Parathyroid adenoma (tissue), 2 donors: Measurements from ENCODE around the gene ACYP1.
A peak's percentile ranks its signal among the peaks of the same experiment; 100 is the strongest.

Experiments
- H2AFZ ChIP-seq: fragments of 300-600 bp; sonication (generic); one replicate; pipeline ENCODE4 v1.7.0; 2017; ENCODE audit warnings: antibody characterized with exemption, mild to moderate bottlenecking
- H3K27ac ChIP-seq: fragments of 300-600 bp; sonication (generic); one replicate; pipeline ENCODE4 v1.7.0; 2017
- H3K27me3 ChIP-seq: fragments of 300-600 bp; sonication (generic); one replicate; pipeline ENCODE4 v1.7.0; 2017; ENCODE audit warnings: low read length; ENCODE audit not compliant: control insufficient read depth, insufficient read depth
- H3K36me3 ChIP-seq: fragments of 300-600 bp; sonication (generic); one replicate; pipeline ENCODE4 v1.7.0; 2017; ENCODE audit warnings: low read length; ENCODE audit not compliant: control insufficient read depth, insufficient read depth
- H3K4me1 ChIP-seq: fragments of 300-600 bp; sonication (generic); one replicate; pipeline ENCODE4 v1.7.0; 2017; ENCODE audit warnings: control low read depth
- H3K4me2 ChIP-seq: fragments of 300-600 bp; sonication (generic); one replicate; pipeline ENCODE4 v1.7.0; 2017; ENCODE audit warnings: low read length
- H3K4me3 ChIP-seq: fragments of 300-600 bp; sonication (generic); one replicate; pipeline ENCODE4 v1.7.0; 2017; ENCODE audit warnings: low read depth, low read length
- H3K79me2 ChIP-seq: fragments of 300-600 bp; sonication (generic); one replicate; pipeline ENCODE4 v1.7.0; 2017; ENCODE audit warnings: control low read depth
- H3K9ac ChIP-seq: fragments of 300-600 bp; sonication (generic); one replicate; pipeline ENCODE4 v1.7.0; 2017; ENCODE audit warnings: mild to moderate bottlenecking
- H3K9me3 ChIP-seq: fragments of 300-600 bp; sonication (generic); one replicate; pipeline ENCODE4 v1.7.0; 2017; ENCODE audit warnings: low read length; ENCODE audit not compliant: control insufficient read depth
- CTCF ChIP-seq: fragments of 300-600 bp; sonication (generic); IDR thresholded peaks from one replicate; pipeline ENCODE4 v1.7.0; 2017; ENCODE audit warnings: antibody characterized with exemption, mild to moderate bottlenecking
- donor health status: primary hyperparathyroidism.

Gene ACYP1

GRCh38 chr14:75005357-75005756 is 58.5 kb downstream of the ACYP1 start:
- no peaks in the 10 kb centered on the region for H3K36me3 ChIP-seq
- H3K27ac ChIP-seq, result no peak overlapping the region
- no peaks in the 10 kb centered on the region for H3K9me3 ChIP-seq
- H3K27me3 ChIP-seq, result no peaks in the 10 kb centered on the region
- no peak overlapping the region for H2AFZ ChIP-seq
- no peak overlapping the region for H3K4me2 ChIP-seq
- peaks cover 4% of the 10 kb centered on the region for H3K4me1 ChIP-seq
- no peak overlapping the region for H3K9ac ChIP-seq
- peaks cover 4% of the 10 kb centered on the region for H3K79me2 ChIP-seq
- H3K4me3 ChIP-seq, result no peak overlapping the region
- no peak for TF ChIP-seq CTCF

GRCh38 chr14:75003250-75004027 is 60.4 kb downstream of the ACYP1 start:
- H3K36me3 ChIP-seq, result no peaks in the 10 kb centered on the region
- peak overlapping the region; percentile 90 for H3K27ac ChIP-seq
- H3K79me2 ChIP-seq, result peaks cover 4% of the 10 kb centered on the region
- H3K4me3 ChIP-seq, result peak overlapping the region; percentile 86
- TF ChIP-seq CTCF, result no peak
- peak overlapping the region; percentile 94 for H2AFZ ChIP-seq
- no peaks in the 10 kb centered on the region for H3K27me3 ChIP-seq
- peak overlapping the region; percentile 33 for H3K9ac ChIP-seq
- H3K9me3 ChIP-seq, result no peaks in the 10 kb centered on the region
- H3K4me2 ChIP-seq, result peak overlapping the region; percentile 97
- peaks cover 4% of the 10 kb centered on the region for H3K4me1 ChIP-seq
